ENCODE measurements around the gene LIPM.

LIPM gene

GRCh38 chr10:88819290-88819689 is 16.8 kb downstream of the LIPM start:
- H3K27ac ChIP-seq (ENCODE audit: low read depth, low read length), result no peak overlapping the region
- H3K36me3 ChIP-seq (ENCODE audit: control insufficient read depth in 5 of 5, insufficient read depth in 5 of 5, low read length in 5 of 5), result no peaks in the 10 kb centered on the region
- H3K9me3 ChIP-seq (ENCODE audit: control insufficient read depth in 5 of 5, low read length in 5 of 5), result no peaks in the 10 kb centered on the region
- H3K4me1 ChIP-seq (ENCODE audit: control insufficient read depth in 5 of 5, insufficient read depth in 5 of 5, low read length in 5 of 5), result peaks cover 0 to 11% (median 0%) of the 10 kb centered on the region in 5 donors
- no peak overlapping the region for H3K9ac ChIP-seq (ENCODE audit: low read length in 5 of 5)
- no peaks in the 10 kb centered on the region for H3K27me3 ChIP-seq (ENCODE audit: control insufficient read depth in 5 of 5, insufficient read depth in 4 of 5, low read length in 5 of 5)
- no peak overlapping the region for H3K4me3 ChIP-seq (ENCODE audit: low read depth in 1 of 5, low read length in 5 of 5)

- H3K27ac ChIP-seq (ENCODE audit: low read depth, low read length), result no peak overlapping the region
- H3K9me3 ChIP-seq (ENCODE audit: control insufficient read depth in 5 of 5, low read length in 5 of 5), result no peaks in the 10 kb centered on the region
- peaks cover 0 to 11% (median 0%) of the 10 kb centered on the region in 5 donors for H3K4me1 ChIP-seq (ENCODE audit: control insufficient read depth in 5 of 5, insufficient read depth in 5 of 5, low read length in 5 of 5)
Observed at GRCh38 chr10:88820748-88821401, 18.3 kb downstream of the LIPM start.

GRCh38 chr10:88826388-88826787 is 23.9 kb downstream of the LIPM start:
- no peak overlapping the region for H3K9ac ChIP-seq (ENCODE audit: low read length in 5 of 5)
- no peaks in the 10 kb centered on the region for H3K27me3 ChIP-seq (ENCODE audit: control insufficient read depth in 5 of 5, insufficient read depth in 4 of 5, low read length in 5 of 5)
- H3K9me3 ChIP-seq (ENCODE audit: control insufficient read depth in 5 of 5, low read length in 5 of 5), result no peaks in the 10 kb centered on the region
- H3K27ac ChIP-seq (ENCODE audit: low read depth, low read length), result no peak overlapping the region
- H3K4me1 ChIP-seq (ENCODE audit: control insufficient read depth in 5 of 5, insufficient read depth in 5 of 5, low read length in 5 of 5), result peaks cover 0 to 3% (median 0%) of the 10 kb centered on the region in 5 donors
- no peak overlapping the region for H3K4me3 ChIP-seq (ENCODE audit: low read depth in 1 of 5, low read length in 5 of 5)
- no peaks in the 10 kb centered on the region for H3K36me3 ChIP-seq (ENCODE audit: control insufficient read depth in 5 of 5, insufficient read depth in 5 of 5, low read length in 5 of 5)

More at GRCh38 chr10:88820748-88821401, 18.3 kb downstream of the LIPM start:
- H3K4me3 ChIP-seq (ENCODE audit: low read depth in 1 of 5, low read length in 5 of 5), result no peak overlapping the region
- H3K27me3 ChIP-seq (ENCODE audit: control insufficient read depth in 5 of 5, insufficient read depth in 4 of 5, low read length in 5 of 5), result no peaks in the 10 kb centered on the region
- no peak overlapping the region for H3K9ac ChIP-seq (ENCODE audit: low read length in 5 of 5)
- no peaks in the 10 kb centered on the region for H3K36me3 ChIP-seq (ENCODE audit: control insufficient read depth in 5 of 5, insufficient read depth in 5 of 5, low read length in 5 of 5)

- H3K36me3 ChIP-seq (ENCODE audit: control insufficient read depth in 5 of 5, insufficient read depth in 5 of 5, low read length in 5 of 5), result no peaks in the 10 kb centered on the region
- no peaks in the 10 kb centered on the region for H3K4me1 ChIP-seq (ENCODE audit: control insufficient read depth in 5 of 5, insufficient read depth in 5 of 5, low read length in 5 of 5)
- H3K9ac ChIP-seq (ENCODE audit: low read length in 5 of 5), result no peak overlapping the region
- no peak overlapping the region for H3K27ac ChIP-seq (ENCODE audit: low read depth, low read length)
- no peak overlapping the region for H3K4me3 ChIP-seq (ENCODE audit: low read depth in 1 of 5, low read length in 5 of 5)
- no peaks in the 10 kb centered on the region for H3K9me3 ChIP-seq (ENCODE audit: control insufficient read depth in 5 of 5, low read length in 5 of 5)
- H3K27me3 ChIP-seq (ENCODE audit: control insufficient read depth in 5 of 5, insufficient read depth in 4 of 5, low read length in 5 of 5), result no peaks in the 10 kb centered on the region
Observed at GRCh38 chr10:88827671-88828070, 25.1 kb downstream of the LIPM start.

- Histone ChIP-seq H3K4me3 (ENCODE audit: low read depth in 1 of 5, low read length in 5 of 5) (no peak overlapping the region), H3K4me1 (ENCODE audit: control insufficient read depth in 5 of 5, insufficient read depth in 5 of 5, low read length in 5 of 5) (no peaks in the 10 kb centered on the region), H3K9ac (ENCODE audit: low read length in 5 of 5) (no peak overlapping the region), H3K36me3 (ENCODE audit: control insufficient read depth in 5 of 5, insufficient read depth in 5 of 5, low read length in 5 of 5) (no peaks in the 10 kb centered on the region), H3K27me3 (ENCODE audit: control insufficient read depth in 5 of 5, insufficient read depth in 4 of 5, low read length in 5 of 5) (no peaks in the 10 kb centered on the region), H3K27ac (ENCODE audit: low read depth, low read length) (no peak overlapping the region), H3K9me3 (ENCODE audit: control insufficient read depth in 5 of 5, low read length in 5 of 5) (no peaks in the 10 kb centered on the region)
Observed at GRCh38 chr10:88828310-88828709, 25.8 kb downstream of the LIPM start.

- Histone ChIP-seq H3K27ac (ENCODE audit: low read depth, low read length) (no peak overlapping the region), H3K9ac (ENCODE audit: low read length in 5 of 5) (no peak overlapping the region), H3K4me3 (ENCODE audit: low read depth in 1 of 5, low read length in 5 of 5) (no peak overlapping the region), H3K4me1 (ENCODE audit: control insufficient read depth in 5 of 5, insufficient read depth in 5 of 5, low read length in 5 of 5) (no peaks in the 10 kb centered on the region), H3K36me3 (ENCODE audit: control insufficient read depth in 5 of 5, insufficient read depth in 5 of 5, low read length in 5 of 5) (no peaks in the 10 kb centered on the region), H3K9me3 (ENCODE audit: control insufficient read depth in 5 of 5, low read length in 5 of 5) (no peaks in the 10 kb centered on the region), H3K27me3 (ENCODE audit: control insufficient read depth in 5 of 5, insufficient read depth in 4 of 5, low read length in 5 of 5) (no peaks in the 10 kb centered on the region)
Observed at GRCh38 chr10:88830643-88831268, 28.2 kb downstream of the LIPM start.

GRCh38 chr10:88831709-88832108 is 29.2 kb downstream of the LIPM start:
- H3K9me3 ChIP-seq (ENCODE audit: control insufficient read depth in 5 of 5, low read length in 5 of 5), result no peaks in the 10 kb centered on the region
- H3K27ac ChIP-seq (ENCODE audit: low read depth, low read length), result no peak overlapping the region
- no peak overlapping the region for H3K9ac ChIP-seq (ENCODE audit: low read length in 5 of 5)
- H3K36me3 ChIP-seq (ENCODE audit: control insufficient read depth in 5 of 5, insufficient read depth in 5 of 5, low read length in 5 of 5), result no peaks in the 10 kb centered on the region
- no peaks in the 10 kb centered on the region for H3K4me1 ChIP-seq (ENCODE audit: control insufficient read depth in 5 of 5, insufficient read depth in 5 of 5, low read length in 5 of 5)
- H3K4me3 ChIP-seq (ENCODE audit: low read depth in 1 of 5, low read length in 5 of 5), result no peak overlapping the region
- H3K27me3 ChIP-seq (ENCODE audit: control insufficient read depth in 5 of 5, insufficient read depth in 4 of 5, low read length in 5 of 5), result no peaks in the 10 kb centered on the region

GRCh38 chr10:88832376-88832775 is 29.8 kb downstream of the LIPM start:
- H3K9ac ChIP-seq (ENCODE audit: low read length in 5 of 5), result no peak overlapping the region
- no peaks in the 10 kb centered on the region for H3K27me3 ChIP-seq (ENCODE audit: control insufficient read depth in 5 of 5, insufficient read depth in 4 of 5, low read length in 5 of 5)
- H3K4me3 ChIP-seq (ENCODE audit: low read depth in 1 of 5, low read length in 5 of 5), result no peak overlapping the region
- H3K36me3 ChIP-seq (ENCODE audit: control insufficient read depth in 5 of 5, insufficient read depth in 5 of 5, low read length in 5 of 5), result no peaks in the 10 kb centered on the region
- no peaks in the 10 kb centered on the region for H3K9me3 ChIP-seq (ENCODE audit: control insufficient read depth in 5 of 5, low read length in 5 of 5)
- no peaks in the 10 kb centered on the region for H3K4me1 ChIP-seq (ENCODE audit: control insufficient read depth in 5 of 5, insufficient read depth in 5 of 5, low read length in 5 of 5)
- no peak overlapping the region for H3K27ac ChIP-seq (ENCODE audit: low read depth, low read length)

- Histone ChIP-seq H3K4me1 (ENCODE audit: control insufficient read depth in 5 of 5, insufficient read depth in 5 of 5, low read length in 5 of 5) (no peaks in the 10 kb centered on the region), H3K36me3 (ENCODE audit: control insufficient read depth in 5 of 5, insufficient read depth in 5 of 5, low read length in 5 of 5) (no peaks in the 10 kb centered on the region), H3K9me3 (ENCODE audit: control insufficient read depth in 5 of 5, low read length in 5 of 5) (no peaks in the 10 kb centered on the region), H3K4me3 (ENCODE audit: low read depth in 1 of 5, low read length in 5 of 5) (no peak overlapping the region), H3K27ac (ENCODE audit: low read depth, low read length) (no peak overlapping the region), H3K27me3 (ENCODE audit: control insufficient read depth in 5 of 5, insufficient read depth in 4 of 5, low read length in 5 of 5) (no peaks in the 10 kb centered on the region), H3K9ac (ENCODE audit: low read length in 5 of 5) (no peak overlapping the region)
Observed at GRCh38 chr10:88833156-88833555, 30.6 kb downstream of the LIPM start.

- no peaks in the 10 kb centered on the region for H3K36me3 ChIP-seq (ENCODE audit: control insufficient read depth in 5 of 5, insufficient read depth in 5 of 5, low read length in 5 of 5)
- no peaks in the 10 kb centered on the region for H3K4me1 ChIP-seq (ENCODE audit: control insufficient read depth in 5 of 5, insufficient read depth in 5 of 5, low read length in 5 of 5)
- H3K9me3 ChIP-seq (ENCODE audit: control insufficient read depth in 5 of 5, low read length in 5 of 5), result no peaks in the 10 kb centered on the region
- H3K27me3 ChIP-seq (ENCODE audit: control insufficient read depth in 5 of 5, insufficient read depth in 4 of 5, low read length in 5 of 5), result no peaks in the 10 kb centered on the region
- no peak overlapping the region for H3K27ac ChIP-seq (ENCODE audit: low read depth, low read length)
- H3K4me3 ChIP-seq (ENCODE audit: low read depth in 1 of 5, low read length in 5 of 5), result no peak overlapping the region
- H3K9ac ChIP-seq (ENCODE audit: low read length in 5 of 5), result no peak overlapping the region
Observed at GRCh38 chr10:88833723-88834122, 31.2 kb downstream of the LIPM start.

Measured in subcutaneous abdominal adipose tissue (tissue), 5 donors.